H9 (cell line): ENCODE measurements around the gene NHLRC1. TPM values are rescaled to one million over a fixed set of nuclear protein-coding genes. Genes with fewer than 3 reads are reported as not detected.

Experiments
- DNase-seq: peaks from one replicate; pipeline ENCODE4 v3.0.0-alpha.2; 2017
- H2AFZ ChIP-seq: one replicate; pipeline ENCODE4 v1.6.1; 2013; ENCODE audit warnings: mild to moderate bottlenecking, low read length, control low read depth, moderate library complexity
- H2AK5ac ChIP-seq: 2 replicates; pipeline ENCODE4 v1.6.1; 2013; ENCODE audit warnings: low read length, control low read depth, mixed read lengths; ENCODE audit not compliant: insufficient read length
- H2BK120ac ChIP-seq: one replicate; pipeline ENCODE4 v1.6.1; 2013; ENCODE audit warnings: low read depth, mild to moderate bottlenecking, low read length, control low read depth, inconsistent platforms; ENCODE audit not compliant: poor library complexity, severe bottlenecking
- H2BK12ac ChIP-seq: 2 replicates; pipeline ENCODE4 v1.6.1; 2013; ENCODE audit warnings: low read length, control low read depth, mixed read lengths, low read depth; ENCODE audit not compliant: insufficient read length
- H2BK15ac ChIP-seq: 2 replicates; pipeline ENCODE4 v1.6.1; 2013; ENCODE audit warnings: low read depth, low read length, control low read depth
- H2BK20ac ChIP-seq: one replicate; pipeline ENCODE4 v1.6.1; 2013; ENCODE audit warnings: low read depth, mild to moderate bottlenecking, low read length, control low read depth, inconsistent platforms; ENCODE audit not compliant: poor library complexity, severe bottlenecking
- H2BK5ac ChIP-seq: 2 replicates; pipeline ENCODE4 v1.6.1; 2013; ENCODE audit warnings: low read length, control low read depth, mixed read lengths; ENCODE audit not compliant: insufficient read length
- H3K14ac ChIP-seq: 2 replicates; pipeline ENCODE4 v1.6.1; 2013; ENCODE audit warnings: low read length, control low read depth; ENCODE audit not compliant: insufficient read depth
- H3K18ac ChIP-seq: 2 replicates; pipeline ENCODE4 v1.6.1; 2013; ENCODE audit warnings: low read depth, mild to moderate bottlenecking, mixed read lengths, low read length, control low read depth; ENCODE audit not compliant: insufficient read length
- H3K23ac ChIP-seq: 2 replicates; pipeline ENCODE4 v1.6.1; 2013; ENCODE audit warnings: low read length, control low read depth, mixed read lengths, low read depth; ENCODE audit not compliant: insufficient read length
- H3K23me2 ChIP-seq: 2 replicates; pipeline ENCODE4 v1.6.1; 2013; ENCODE audit warnings: low read depth, mild to moderate bottlenecking, mixed read lengths, low read length, control low read depth; ENCODE audit not compliant: insufficient read length, poor library complexity, severe bottlenecking
- H3K27ac ChIP-seq: 2 replicates; pipeline ENCODE4 v1.5.1; 2013; ENCODE audit warnings: low read length, control low read depth, mixed read lengths, low read depth; ENCODE audit not compliant: insufficient read length
- H3K27me3 ChIP-seq: 2 replicates; pipeline ENCODE4 v1.6.1; 2013; ENCODE audit warnings: low read length, control low read depth, inconsistent platforms; ENCODE audit not compliant: insufficient read depth
- H3K4ac ChIP-seq: 2 replicates; pipeline ENCODE4 v1.6.1; 2013; ENCODE audit warnings: low read depth, mild to moderate bottlenecking, control low read depth, inconsistent platforms, low read length, moderate library complexity
- H3K4me1 ChIP-seq: 2 replicates; pipeline ENCODE4 v1.6.1; 2013; ENCODE audit warnings: low read length, control low read depth, inconsistent platforms; ENCODE audit not compliant: insufficient read depth
- H3K4me2 ChIP-seq: 2 replicates; pipeline ENCODE4 v1.6.1; 2013; ENCODE audit warnings: low read length, control low read depth, mixed read lengths; ENCODE audit not compliant: insufficient read length, insufficient read depth
- H3K56ac ChIP-seq: 2 replicates; pipeline ENCODE4 v1.6.1; 2013; ENCODE audit warnings: low read depth, mild to moderate bottlenecking, mixed read lengths, low read length, control low read depth; ENCODE audit not compliant: insufficient read length
- H3K79me1 ChIP-seq: 2 replicates; pipeline ENCODE4 v1.6.1; 2013; ENCODE audit warnings: low read depth, mild to moderate bottlenecking, moderate library complexity, low read length, control low read depth, inconsistent platforms; ENCODE audit not compliant: insufficient read depth, poor library complexity, severe bottlenecking
- H3K79me2 ChIP-seq: 2 replicates; pipeline ENCODE4 v1.6.1; 2013; ENCODE audit warnings: low read length, control low read depth, inconsistent platforms; ENCODE audit not compliant: insufficient read depth
- H3K9ac ChIP-seq: 2 replicates; pipeline ENCODE4 v1.6.1; 2013; ENCODE audit warnings: low read length, control low read depth, mixed read lengths; ENCODE audit not compliant: insufficient read length; ENCODE audit errors: extremely low read depth
- H3K9me3 ChIP-seq: one replicate; pipeline ENCODE4 v1.6.1; 2013; ENCODE audit warnings: low read depth, low read length, inconsistent platforms; ENCODE audit not compliant: control insufficient read depth
- H3T11ph ChIP-seq: one replicate; pipeline ENCODE4 v1.6.1; 2013; ENCODE audit warnings: mild to moderate bottlenecking, low read length, control low read depth, inconsistent platforms
- H4K20me1 ChIP-seq: one replicate; pipeline ENCODE4 v1.6.1; 2013; ENCODE audit not compliant: control insufficient read depth, insufficient read length, insufficient read depth
- H4K5ac ChIP-seq: 2 replicates; pipeline ENCODE4 v1.6.1; 2013; ENCODE audit warnings: low read depth, mild to moderate bottlenecking, mixed read lengths, low read length, control low read depth; ENCODE audit not compliant: insufficient read length
- H4K8ac ChIP-seq: replicated peaks from 2 replicates; pipeline ENCODE4 v1.6.1; 2013; ENCODE audit warnings: low read length, control low read depth, mixed read lengths, low read depth; ENCODE audit not compliant: insufficient read length
- H4K91ac ChIP-seq: 2 replicates; pipeline ENCODE4 v1.6.1; 2013; ENCODE audit warnings: low read depth, mild to moderate bottlenecking, moderate library complexity, mixed read lengths, low read length, control low read depth; ENCODE audit not compliant: insufficient read length
- H3K27ac Mint-ChIP-seq, 3 experiments: 2 replicates in 2 of 3; 3 replicates in 1 of 3; pipeline ENCODE4 v1.8.0; 2020 to 2021; ENCODE audit warnings: mixed read lengths in 3 of 3, mild to moderate bottlenecking in 1 of 3, moderate library complexity in 1 of 3
- H3K27me3 Mint-ChIP-seq: 2 replicates; pipeline ENCODE4 v1.8.0; 2021; ENCODE audit warnings: low read depth, mild to moderate bottlenecking, moderate library complexity, mixed read lengths
- H3K36me3 Mint-ChIP-seq, 3 experiments: 2 replicates in 2 of 3; 3 replicates in 1 of 3; pipeline ENCODE4 v1.8.0; 2020 to 2021; ENCODE audit warnings: low read depth in 3 of 3, mixed read lengths in 3 of 3; ENCODE audit not compliant: insufficient read depth in 1 of 3
- H3K4me1 Mint-ChIP-seq, 2 experiments: 2 replicates each; pipeline ENCODE4 v1.8.0; 2020; ENCODE audit warnings: mixed read lengths in 2 of 2
- H3K4me3 Mint-ChIP-seq, 2 experiments: 2 replicates in 1 of 2; 3 replicates in 1 of 2; pipeline ENCODE4 v1.8.0; 2020 to 2021; ENCODE audit warnings: mild to moderate bottlenecking in 2 of 2, mixed read lengths in 2 of 2, moderate library complexity in 1 of 2
- H3K9me3 Mint-ChIP-seq, 2 experiments: 2 replicates in 1 of 2; 3 replicates in 1 of 2; pipeline ENCODE4 v1.8.0; 2020; ENCODE audit warnings: mild to moderate bottlenecking in 2 of 2, mixed read lengths in 2 of 2, moderate library complexity in 1 of 2
- WGBS: extraction: QIAGEN DNeasy Blood & Tissue Kit; methylation state at CpG from one replicate; pipeline ENCODE4 v1.1.7; 2013; ENCODE audit warnings: missing lambda C conversion rate, low lambda C conversion rate, mixed read lengths; ENCODE audit not compliant: insufficient read length; ENCODE audit errors: extremely low coverage; 5-methylcytosine and 5-hydroxymethylcytosine counted together
- total RNA-seq: library from RNA; stranded (reverse); gene quantifications from 2 replicates; pipeline ENCODE4 v1.2.1, GENCODE V29; 2021
- TF ChIP-seq, protein P1 (sequence below): fragments of 200-600 bp; sonication (generic); conservative IDR thresholded peaks from 3 replicates; pipeline ENCODE4 v1.8.0; 2021; ENCODE audit warnings: antibody characterized with exemption, mild to moderate bottlenecking

Gene NHLRC1
- total RNA-seq, 1 experiment from 2014 or later = 1.5 TPM

DNA sequence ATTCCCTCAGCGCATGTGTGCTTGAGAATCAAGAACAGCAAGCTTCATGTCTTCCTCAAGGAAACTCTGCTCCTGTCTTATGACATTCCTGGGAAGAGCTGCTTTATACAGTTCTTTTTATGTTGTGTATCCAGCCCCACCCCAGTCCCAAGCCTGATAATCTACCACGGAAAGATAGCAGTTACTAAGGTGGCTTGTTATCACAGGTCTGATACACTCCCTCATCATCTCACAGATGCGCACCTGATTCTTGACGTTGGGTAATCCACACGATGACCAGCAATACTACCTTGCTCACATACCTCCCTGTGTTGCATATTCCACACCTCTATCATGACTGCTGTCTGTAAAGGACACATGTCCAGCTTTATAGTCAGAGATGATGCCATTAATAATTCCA, 3.2 kb downstream of the NHLRC1 start:
- H3K14ac ChIP-seq = no peak overlapping the region
- Mint-ChIP-seq H3K27me3 (peaks cover 21% of the 10 kb centered on the region), H3K4me1 (peaks cover 4 to 6% of the 10 kb centered on the region in 2 experiments; a peak in 3 of 4 replicates), H3K36me3 (no peaks in the 10 kb centered on the region), H3K4me3 (no peak overlapping the region), H3K27ac (no peak overlapping the region), H3K9me3 (no peaks in the 10 kb centered on the region; a peak in 1 of 5 replicates)
- H3K4me1 ChIP-seq = no peaks in the 10 kb centered on the region
- no peak overlapping the region for H3K9ac ChIP-seq
- H4K20me1 ChIP-seq = no peaks in the 10 kb centered on the region
- no CpG with 5 or more reads among the region's 5 CpGs for WGBS
- H3K27me3 ChIP-seq = no peaks in the 10 kb centered on the region
- H2BK20ac ChIP-seq = no peak overlapping the region
- H2BK12ac ChIP-seq = no peak overlapping the region
- H3K23ac ChIP-seq = no peak overlapping the region
- H3K4ac ChIP-seq = no peak overlapping the region
- no peaks in the 10 kb centered on the region for H3K79me1 ChIP-seq
- no peak overlapping the region for H2AK5ac ChIP-seq
- H2BK15ac ChIP-seq = no peak overlapping the region
- peaks cover 5% of the 10 kb centered on the region for H3K23me2 ChIP-seq
- H3K4me2 ChIP-seq = no peak overlapping the region
- no peak overlapping the region for H2AFZ ChIP-seq
- H2BK5ac ChIP-seq = no peak overlapping the region
- no peak for DNase-seq
- no peak overlapping the region for H3K27ac ChIP-seq
- H3T11ph ChIP-seq = no peak overlapping the region
- no peak overlapping the region for H4K8ac ChIP-seq
- no peaks in the 10 kb centered on the region for H3K79me2 ChIP-seq
- no peak overlapping the region for H4K91ac ChIP-seq
- no peak overlapping the region for H2BK120ac ChIP-seq
- no peak overlapping the region for H3K18ac ChIP-seq
- TF ChIP-seq, protein P1, sequence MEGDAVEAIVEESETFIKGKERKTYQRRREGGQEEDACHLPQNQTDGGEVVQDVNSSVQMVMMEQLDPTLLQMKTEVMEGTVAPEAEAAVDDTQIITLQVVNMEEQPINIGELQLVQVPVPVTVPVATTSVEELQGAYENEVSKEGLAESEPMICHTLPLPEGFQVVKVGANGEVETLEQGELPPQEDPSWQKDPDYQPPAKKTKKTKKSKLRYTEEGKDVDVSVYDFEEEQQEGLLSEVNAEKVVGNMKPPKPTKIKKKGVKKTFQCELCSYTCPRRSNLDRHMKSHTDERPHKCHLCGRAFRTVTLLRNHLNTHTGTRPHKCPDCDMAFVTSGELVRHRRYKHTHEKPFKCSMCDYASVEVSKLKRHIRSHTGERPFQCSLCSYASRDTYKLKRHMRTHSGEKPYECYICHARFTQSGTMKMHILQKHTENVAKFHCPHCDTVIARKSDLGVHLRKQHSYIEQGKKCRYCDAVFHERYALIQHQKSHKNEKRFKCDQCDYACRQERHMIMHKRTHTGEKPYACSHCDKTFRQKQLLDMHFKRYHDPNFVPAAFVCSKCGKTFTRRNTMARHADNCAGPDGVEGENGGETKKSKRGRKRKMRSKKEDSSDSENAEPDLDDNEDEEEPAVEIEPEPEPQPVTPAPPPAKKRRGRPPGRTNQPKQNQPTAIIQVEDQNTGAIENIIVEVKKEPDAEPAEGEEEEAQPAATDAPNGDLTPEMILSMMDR = no peak
- H3K56ac ChIP-seq = no peak overlapping the region
- no peaks in the 10 kb centered on the region for H3K9me3 ChIP-seq
- no peak overlapping the region for H4K5ac ChIP-seq
